SK-N-SH (cell line): ENCODE results near the gene YEATS4.

Experiments used
- CTCF ChIP-seq: fragments of 200-600 bp; sonication (generic); IDR thresholded peaks from 2 replicates; pipeline ENCODE4 v1.6.1; 2017; ENCODE audit warnings: antibody characterized with exemption, mild to moderate bottlenecking, moderate library complexity
- GABPA ChIP-seq: IDR thresholded peaks from 2 replicates; pipeline ENCODE4 v1.4.0; 2012; ENCODE audit warnings: low read depth, mild to moderate bottlenecking
- NFIC ChIP-seq: IDR thresholded peaks from 2 replicates; pipeline ENCODE4 v1.4.0; 2012; ENCODE audit warnings: borderline replicate concordance
- RCOR1 ChIP-seq: fragments of 150-350 bp; IDR thresholded peaks from 2 replicates; pipeline ENCODE4 v1.6.1; 2017; ENCODE audit warnings: antibody characterized with exemption, low read length
- RFX5 ChIP-seq: IDR thresholded peaks from 2 replicates; pipeline ENCODE4 v1.6.1; 2012; ENCODE audit warnings: mild to moderate bottlenecking, improper control_type of control experiment, low read length
- RXRA ChIP-seq: IDR thresholded peaks from 2 replicates; pipeline ENCODE4 v1.4.0; 2012; ENCODE audit warnings: low read depth, mild to moderate bottlenecking, borderline replicate concordance
- SMC3 ChIP-seq: IDR thresholded peaks from 2 replicates; pipeline ENCODE4 v1.6.1; 2012; ENCODE audit warnings: low read depth, low read length, improper control_type of control experiment

DNA sequence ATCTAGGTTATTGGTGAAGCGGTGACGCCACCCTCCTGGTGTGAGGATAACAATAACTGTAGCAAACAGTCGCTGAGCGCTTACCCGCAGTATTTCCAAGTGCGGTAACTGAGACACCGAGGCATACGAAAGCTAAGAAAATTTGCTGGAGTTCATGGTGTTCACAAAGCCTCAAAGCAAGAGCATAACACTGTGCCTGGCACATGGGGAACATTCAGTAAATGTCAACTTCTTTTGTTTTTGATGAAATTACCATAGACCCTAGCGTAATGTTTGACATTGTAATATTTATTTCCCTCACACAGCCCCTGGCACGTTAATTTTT is 767 bp downstream of the YEATS4 start:
- TF ChIP-seq CTCF (no peak), RXRA (no peak), SMC3 (no peak), GABPA (no peak), NFIC (no peak), RFX5 (no peak), RCOR1 (no peak)
